ENCODE data around the gene CALN1.

The CALN1 gene

DNA sequence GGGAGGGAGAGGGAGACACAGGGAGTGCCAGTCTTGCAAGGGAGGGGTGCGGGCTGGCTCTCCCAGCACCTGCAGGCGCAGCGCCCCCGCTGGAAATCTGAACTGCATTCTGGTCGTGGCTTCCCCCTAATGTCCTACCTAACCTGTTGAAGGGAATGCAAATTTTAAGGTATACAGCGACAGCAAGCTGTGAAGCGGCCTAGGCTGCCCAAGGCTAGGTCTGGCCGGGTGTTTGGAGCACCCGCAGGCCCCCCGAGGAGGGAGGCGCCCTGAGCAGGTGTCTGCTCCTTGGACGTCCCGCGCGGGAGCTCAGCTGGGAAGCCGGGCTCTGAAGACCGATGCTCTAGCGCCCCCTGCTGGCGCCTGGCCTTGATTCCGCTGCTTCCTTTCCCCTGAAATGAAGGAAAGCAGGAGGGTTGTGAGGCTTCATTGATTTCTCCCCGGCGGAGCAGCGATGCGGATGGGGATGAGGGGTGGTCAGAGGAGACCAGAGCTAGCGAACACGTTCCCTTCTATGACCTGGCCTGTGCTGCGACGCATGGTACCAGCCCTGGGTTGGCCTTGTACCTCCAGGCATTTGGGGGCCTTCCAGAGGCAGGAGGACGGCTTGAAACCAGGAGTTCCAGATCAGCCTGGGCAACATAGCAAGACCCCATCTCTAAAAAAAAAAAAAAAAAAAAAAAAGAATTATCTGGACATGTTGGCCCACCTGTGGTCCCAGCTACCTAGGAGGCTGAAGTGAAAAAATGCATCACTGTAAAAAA is 678.8 kb downstream of the CALN1 start (continued):
- TF ChIP-seq KLF16 (tag by site-specific recombination; IDR thresholded peaks at IDR 0.05) (no peak), ZNF664 (tag by site-specific recombination; IDR thresholded peaks at IDR 0.05) (no peak), ZSCAN16 (tag by site-specific recombination; IDR thresholded peaks at IDR 0.05) (no peak), ZNF670 (tag by site-specific recombination; IDR thresholded peaks at IDR 0.05; ENCODE audit: low read depth) (no peak), ZNF214 (tag by site-specific recombination; IDR thresholded peaks at IDR 0.05; ENCODE audit: borderline replicate concordance) (no peak), ZNF426 (tag by site-specific recombination; IDR thresholded peaks at IDR 0.05) (no peak), SCRT2 (tag by site-specific recombination; IDR thresholded peaks at IDR 0.05) (peak; percentile 87), KLF7 (tag by site-specific recombination; IDR thresholded peaks at IDR 0.05; ENCODE audit: borderline replicate concordance) (no peak), ZFP69B (tag by site-specific recombination; IDR thresholded peaks at IDR 0.05) (no peak), ZNF555 (tag by site-specific recombination; conservative IDR thresholded peaks at IDR 0.05) (no peak)

DNA sequence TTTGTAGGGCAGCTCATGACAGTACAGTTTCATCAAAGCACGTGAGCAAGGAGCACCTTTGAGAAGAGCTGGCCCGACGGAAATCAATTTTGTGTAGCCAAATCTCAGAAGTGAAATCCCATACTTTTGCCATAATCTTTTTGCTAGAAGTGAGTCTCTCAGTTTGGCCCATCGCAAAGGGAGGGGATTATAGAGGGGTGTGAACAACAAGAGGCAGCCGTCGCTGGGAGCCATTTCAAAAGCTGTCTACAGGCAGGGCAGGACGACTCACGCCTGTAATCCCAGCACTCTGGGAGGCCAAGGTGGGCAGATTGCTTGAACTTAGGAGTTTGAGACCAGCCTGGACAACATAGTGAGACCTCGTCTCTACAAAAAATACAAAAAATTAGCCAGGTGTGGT is 680.4 kb downstream of the CALN1 start:
- ChIA-PET POLR2A (no interaction called here), CTCF (interaction anchor here (1.3 kb wide), 1 partner anchor 903 kb away, joined by 8 read pairs; no protein-coding TSS in a partner anchor)
- no peak for TF ChIP-seq ZNF701 (tag by site-specific recombination; IDR thresholded peaks at IDR 0.05)
- no peak for TF ChIP-seq ZNF544 (tag by site-specific recombination; IDR thresholded peaks at IDR 0.05)
- TF ChIP-seq ZSCAN4 (tag by site-specific recombination; IDR thresholded peaks at IDR 0.05) = no peak

More for the DNA sequence above, 680.4 kb downstream of the CALN1 start:
- Histone ChIP-seq H3K27ac (ENCODE audit: extremely low read depth, low read depth, low read length) (no peak overlapping the region), H3K4me3 (ENCODE audit: low read depth, low read length) (no peak overlapping the region), H3K9me3 (ENCODE audit: control insufficient read depth, insufficient read depth, low read depth, low read length) (no peaks in the 10 kb centered on the region), H3K4me1 (ENCODE audit: control insufficient read depth, insufficient read depth, low read length) (no peaks in the 10 kb centered on the region), H3K36me3 (ENCODE audit: control insufficient read depth in 2 of 2, insufficient read depth in 1 of 2, low read length in 2 of 2) (no peaks in the 10 kb centered on the region)
